ENCODE results near the gene LCE1E. TPM values are rescaled to one million over a fixed set of nuclear protein-coding genes. Genes with fewer than 3 reads are reported as not detected.

Gene LCE1E
- total RNA-seq, 1 experiment from 2014 or later: not detected

DNA sequence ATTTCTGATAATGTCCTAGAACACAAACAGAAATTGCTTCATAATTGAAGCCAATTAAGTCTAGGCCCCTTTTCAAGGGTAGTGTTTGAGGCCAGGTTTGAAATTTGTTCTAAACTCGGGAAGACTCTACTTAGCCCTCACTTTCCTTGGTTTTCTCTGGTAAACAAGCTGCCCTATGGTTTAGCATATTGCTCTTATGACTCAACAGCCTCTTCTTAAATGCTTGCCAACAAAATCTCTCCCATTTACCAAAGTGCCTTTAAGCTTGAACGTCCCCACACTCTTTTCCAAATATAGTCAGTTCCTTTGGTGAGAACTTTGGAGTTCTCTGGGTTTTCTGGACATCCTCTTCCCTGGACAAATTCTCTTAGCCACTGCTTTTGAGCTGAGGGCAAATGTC lies 50.8 kb downstream of the LCE1E start:
- Histone ChIP-seq H4K20me1 (ENCODE audit: insufficient read depth, low read depth, low read length) (no peaks in the 10 kb centered on the region), H3K27ac (ENCODE audit: low read length) (no peak overlapping the region), H3K79me2 (ENCODE audit: low read length) (no peaks in the 10 kb centered on the region), H3K9ac (ENCODE audit: low read length) (no peak overlapping the region), H2AFZ (ENCODE audit: low read length) (no peak overlapping the region), H3K4me3 (ENCODE audit: low read length) (no peak overlapping the region), H3K27me3 (ENCODE audit: low read length) (no peaks in the 10 kb centered on the region), H3K9me3 (ENCODE audit: low read length) (no peaks in the 10 kb centered on the region), H3K9me2 (replicated peaks; ENCODE audit: insufficient read depth, low read length) (no peaks in the 10 kb centered on the region), H3K36me3 (ENCODE audit: insufficient read depth, low read length) (no peaks in the 10 kb centered on the region), H3K4me1 (ENCODE audit: low read length) (no peaks in the 10 kb centered on the region), H3K4me2 (ENCODE audit: low read depth, low read length, poor library complexity, severe bottlenecking) (no peak overlapping the region)
- no peak for DNase-seq

Other genes with a start within 250 kb of the LCE1E start
- gene LCE3E, start 219.5 kb upstream of the LCE1E start, total RNA-seq (2014; rRNA removed; shearing (Covaris generic); ENCODE audit: low replicate concordance): not detected in 2 replicates
- not detected in 2 replicates for gene LCE3D, start 205.7 kb upstream of the LCE1E start, total RNA-seq (2014; rRNA removed; shearing (Covaris generic); ENCODE audit: low replicate concordance)
- not detected in 2 replicates for gene LCE3C, start 186.0 kb upstream of the LCE1E start, total RNA-seq (2014; rRNA removed; shearing (Covaris generic); ENCODE audit: low replicate concordance)
- not detected in 2 replicates for gene LCE3B, start 172.4 kb upstream of the LCE1E start, total RNA-seq (2014; rRNA removed; shearing (Covaris generic); ENCODE audit: low replicate concordance)
- not detected in 2 replicates for gene LCE3A, start 163.2 kb upstream of the LCE1E start, total RNA-seq (2014; rRNA removed; shearing (Covaris generic); ENCODE audit: low replicate concordance)
- not detected in 2 replicates for gene LCE2D, start 122.9 kb upstream of the LCE1E start, total RNA-seq (2014; rRNA removed; shearing (Covaris generic); ENCODE audit: low replicate concordance)
- not detected in 2 replicates for gene LCE2C, start 111.0 kb upstream of the LCE1E start, total RNA-seq (2014; rRNA removed; shearing (Covaris generic); ENCODE audit: low replicate concordance)
- gene LCE2B, start 100.1 kb upstream of the LCE1E start, total RNA-seq (2014; rRNA removed; shearing (Covaris generic); ENCODE audit: low replicate concordance): not detected in 2 replicates
- gene LCE2A, start 87.9 kb upstream of the LCE1E start, total RNA-seq (2014; rRNA removed; shearing (Covaris generic); ENCODE audit: low replicate concordance): not detected in 2 replicates
- gene LCE4A, start 78.1 kb upstream of the LCE1E start, total RNA-seq (2014; rRNA removed; shearing (Covaris generic); ENCODE audit: low replicate concordance): not detected in 2 replicates
- gene KPRP, start 28.2 kb upstream of the LCE1E start, total RNA-seq (2014; rRNA removed; shearing (Covaris generic); ENCODE audit: low replicate concordance): not detected in 2 replicates
- not detected in 2 replicates for gene LCE1F, start 11.1 kb upstream of the LCE1E start, total RNA-seq (2014; rRNA removed; shearing (Covaris generic); ENCODE audit: low replicate concordance)
- gene LCE1D, start 10.5 kb downstream of the LCE1E start, total RNA-seq (2014; rRNA removed; shearing (Covaris generic); ENCODE audit: low replicate concordance): not detected in 2 replicates
- gene LCE1C, start 20.4 kb downstream of the LCE1E start, total RNA-seq (2014; rRNA removed; shearing (Covaris generic); ENCODE audit: low replicate concordance): not detected in 2 replicates
- not detected in 2 replicates for gene LCE1B, start 25.7 kb downstream of the LCE1E start, total RNA-seq (2014; rRNA removed; shearing (Covaris generic); ENCODE audit: low replicate concordance)
- gene LCE1A, start 41.2 kb downstream of the LCE1E start, total RNA-seq (2014; rRNA removed; shearing (Covaris generic); ENCODE audit: low replicate concordance): not detected in 2 replicates
- not detected in 2 replicates for gene LCE6A, start 56.6 kb downstream of the LCE1E start, total RNA-seq (2014; rRNA removed; shearing (Covaris generic); ENCODE audit: low replicate concordance)
- not detected in 2 replicates for gene LCE7A, start 73.7 kb downstream of the LCE1E start, total RNA-seq (2014; rRNA removed; shearing (Covaris generic); ENCODE audit: low replicate concordance)
- gene SMCP, start 92.1 kb downstream of the LCE1E start, total RNA-seq (2014; rRNA removed; shearing (Covaris generic); ENCODE audit: low replicate concordance): not detected in 2 replicates
- gene IVL, start 122.3 kb downstream of the LCE1E start, total RNA-seq (2014; rRNA removed; shearing (Covaris generic); ENCODE audit: low replicate concordance): not detected in 2 replicates
- not detected in 2 replicates for gene SPRR5, start 160.9 kb downstream of the LCE1E start, total RNA-seq (2014; rRNA removed; shearing (Covaris generic); ENCODE audit: low replicate concordance)
- gene SPRR4, start 184.4 kb downstream of the LCE1E start, total RNA-seq (2014; rRNA removed; shearing (Covaris generic); ENCODE audit: low replicate concordance): not detected in 2 replicates
- gene SPRR1A, start 197.8 kb downstream of the LCE1E start, total RNA-seq (2014; rRNA removed; shearing (Covaris generic); ENCODE audit: low replicate concordance): not detected in 2 replicates
- not detected in 2 replicates for gene SPRR3, start 215.5 kb downstream of the LCE1E start, total RNA-seq (2014; rRNA removed; shearing (Covaris generic); ENCODE audit: low replicate concordance)
- gene SPRR1B, start 244.9 kb downstream of the LCE1E start, total RNA-seq (2014; rRNA removed; shearing (Covaris generic); ENCODE audit: low replicate concordance): not detected in 2 replicates

All from Karpas-422 (cell line).